NCI-H1048 (cell line): ENCODE data around the gene DNAH17.
A peak's percentile ranks its signal among the peaks of the same experiment; 100 is the strongest.

Experiments used
- DNase-seq: peaks from one replicate; lab custom pipeline; 2025; lab: John Stamatoyannopoulos, UW

DNAH17 gene

DNA sequence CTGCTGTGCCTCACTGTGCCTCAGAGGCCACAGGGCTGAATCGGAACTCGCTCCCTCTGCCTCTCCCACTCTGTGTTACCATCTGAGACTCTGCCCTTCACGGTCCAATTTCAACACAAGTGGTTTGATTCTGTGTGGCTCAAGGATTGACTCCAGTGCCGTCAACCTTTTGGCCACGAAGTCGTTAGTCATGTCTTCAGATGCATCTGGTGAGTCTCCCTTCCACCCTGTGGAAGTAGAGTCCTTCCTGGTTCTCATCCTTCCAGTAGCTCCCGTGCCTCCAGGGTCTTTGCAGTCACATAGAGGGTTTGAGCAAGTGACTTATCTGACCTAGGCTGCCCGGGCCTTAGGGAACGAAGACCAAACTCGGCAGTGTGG, 147.6 kb downstream of the DNAH17 start:
- no peak for DNase-seq

DNA sequence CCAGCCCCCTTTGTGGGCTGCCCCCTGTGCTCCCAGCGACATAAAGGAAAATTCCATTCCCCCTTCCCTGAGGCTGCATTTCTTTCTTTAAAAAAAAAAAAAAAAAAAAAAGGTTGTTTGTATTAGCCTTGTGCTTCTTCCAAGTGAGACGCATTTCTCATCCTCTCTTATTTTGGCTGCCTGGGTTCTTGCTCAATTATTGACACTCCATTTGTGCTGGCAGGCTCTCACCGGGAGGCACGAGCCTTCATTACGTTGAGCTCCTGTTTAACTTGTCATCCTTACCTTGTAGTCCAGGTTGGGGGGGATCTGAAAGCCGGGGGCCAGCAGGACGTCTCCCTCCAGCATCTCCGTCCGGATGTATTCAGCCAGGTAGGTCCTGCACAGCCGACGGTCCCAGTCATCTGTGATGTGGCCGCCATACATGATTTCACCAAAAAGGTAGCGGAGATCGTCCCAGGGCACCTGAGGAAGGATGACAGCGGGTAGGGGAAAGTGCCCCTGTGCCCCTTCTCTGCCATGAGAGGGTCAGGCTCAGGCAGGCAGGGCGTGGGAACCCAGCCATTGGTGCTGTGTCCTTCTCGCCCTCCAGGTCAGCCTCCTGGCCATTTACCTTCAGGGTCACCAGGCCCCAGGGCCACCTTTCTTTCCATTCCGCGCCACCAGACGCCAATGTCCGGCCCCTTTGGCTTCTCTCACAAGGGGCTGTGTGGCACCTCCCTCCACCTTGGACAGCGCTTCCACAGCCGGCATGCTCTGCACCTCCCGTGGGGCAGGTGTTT, 148.2 kb downstream of the DNAH17 start:
- DNase-seq = no peak

DNA sequence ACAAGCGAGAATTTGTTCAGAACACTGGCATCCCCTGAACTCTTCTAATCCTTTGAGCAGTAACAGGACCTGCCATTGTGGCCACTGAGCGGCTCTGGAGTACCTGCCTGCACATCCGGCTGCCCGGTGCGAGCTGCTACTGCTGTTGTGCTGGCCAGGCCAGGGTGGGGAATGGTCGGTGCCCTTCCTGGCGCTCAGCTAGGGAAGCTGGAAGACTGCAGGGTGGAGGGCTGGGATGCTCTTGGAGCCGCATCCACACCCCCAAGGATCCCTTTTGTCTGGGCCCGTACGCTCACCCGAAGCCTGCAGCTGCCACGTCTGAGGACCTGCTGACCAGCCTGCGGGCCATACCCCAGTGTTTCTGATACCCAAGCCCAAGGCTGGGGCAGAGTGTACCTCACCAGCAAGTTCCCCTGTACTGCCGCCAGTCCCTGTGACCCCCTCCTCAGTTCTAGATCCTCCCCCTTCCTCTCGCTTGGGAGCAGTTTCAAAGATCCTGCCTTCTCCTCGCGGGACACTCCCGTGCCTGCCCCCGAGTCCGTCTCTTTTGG, 149.1 kb downstream of the DNAH17 start:
- no peak for DNase-seq

DNA sequence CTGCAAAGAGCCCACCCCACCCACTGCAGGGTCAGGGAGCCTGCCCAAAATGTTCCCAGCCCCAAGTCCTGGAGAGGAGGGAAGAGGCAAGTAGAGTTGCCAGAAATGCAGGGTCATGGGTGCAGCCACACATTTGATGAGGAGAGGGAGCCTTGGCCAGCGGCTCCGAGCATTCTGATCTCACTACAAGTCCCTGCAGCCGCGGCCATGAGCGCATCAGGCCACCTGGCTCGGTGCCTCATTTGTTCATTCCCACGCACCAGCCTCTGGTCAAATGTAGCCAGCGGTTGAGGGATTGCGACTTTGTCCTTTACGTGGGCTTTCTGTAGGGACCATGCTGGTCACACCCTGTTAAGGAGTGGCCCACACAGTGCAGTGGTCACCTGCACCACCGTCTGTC, 150.1 kb downstream of the DNAH17 start:
- DNase-seq = no peak

DNA sequence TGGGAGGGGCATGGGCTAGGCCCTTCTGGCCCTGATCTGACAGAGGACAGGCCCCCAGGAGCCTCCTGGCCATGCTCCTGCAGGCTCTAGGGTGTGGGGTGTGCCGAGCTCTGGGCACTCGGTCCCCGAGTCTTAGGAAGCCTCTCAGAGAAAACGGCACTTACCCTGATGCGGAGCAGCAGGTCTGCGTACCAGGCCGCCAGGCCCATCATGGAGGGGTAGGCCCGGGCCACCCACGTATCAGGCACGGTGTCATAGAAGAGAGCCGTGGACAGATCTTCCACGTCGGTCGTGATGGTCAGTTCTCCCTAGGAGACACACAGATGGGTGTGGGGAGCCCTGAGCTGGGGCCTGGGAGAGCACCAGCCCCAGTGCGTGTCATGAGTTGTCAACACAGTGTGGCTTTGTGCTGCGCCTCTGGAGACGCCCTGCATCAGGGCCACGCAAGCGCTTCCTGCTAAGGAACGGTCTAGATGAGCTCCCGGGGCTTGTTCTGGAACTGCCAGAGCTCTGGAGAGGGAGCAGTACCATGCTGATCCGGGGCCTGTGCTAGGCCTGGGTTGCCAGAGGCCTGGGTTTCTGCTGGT, 150.8 kb downstream of the DNAH17 start:
- DNase-seq = no peak

DNA sequence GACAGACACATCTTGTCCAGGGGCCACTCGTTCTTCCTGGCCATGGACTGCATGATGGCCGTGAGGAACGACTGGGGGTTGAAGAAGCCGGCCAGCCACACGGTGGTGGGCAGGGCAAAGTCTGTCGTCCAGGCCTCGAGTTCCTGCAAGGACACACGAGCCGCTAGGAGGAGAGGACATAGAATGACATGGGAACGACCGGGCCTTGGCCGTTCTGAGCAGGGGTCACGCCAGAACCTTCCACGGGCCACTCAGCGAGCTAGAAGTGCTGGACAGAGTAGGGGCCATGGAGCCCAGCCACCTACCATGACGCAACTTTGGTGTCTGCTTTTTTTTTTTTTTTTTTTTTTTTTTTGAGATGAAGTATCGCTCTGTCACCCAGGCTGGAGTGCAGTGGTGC, 151.8 kb downstream of the DNAH17 start:
- no peak for DNase-seq

DNA sequence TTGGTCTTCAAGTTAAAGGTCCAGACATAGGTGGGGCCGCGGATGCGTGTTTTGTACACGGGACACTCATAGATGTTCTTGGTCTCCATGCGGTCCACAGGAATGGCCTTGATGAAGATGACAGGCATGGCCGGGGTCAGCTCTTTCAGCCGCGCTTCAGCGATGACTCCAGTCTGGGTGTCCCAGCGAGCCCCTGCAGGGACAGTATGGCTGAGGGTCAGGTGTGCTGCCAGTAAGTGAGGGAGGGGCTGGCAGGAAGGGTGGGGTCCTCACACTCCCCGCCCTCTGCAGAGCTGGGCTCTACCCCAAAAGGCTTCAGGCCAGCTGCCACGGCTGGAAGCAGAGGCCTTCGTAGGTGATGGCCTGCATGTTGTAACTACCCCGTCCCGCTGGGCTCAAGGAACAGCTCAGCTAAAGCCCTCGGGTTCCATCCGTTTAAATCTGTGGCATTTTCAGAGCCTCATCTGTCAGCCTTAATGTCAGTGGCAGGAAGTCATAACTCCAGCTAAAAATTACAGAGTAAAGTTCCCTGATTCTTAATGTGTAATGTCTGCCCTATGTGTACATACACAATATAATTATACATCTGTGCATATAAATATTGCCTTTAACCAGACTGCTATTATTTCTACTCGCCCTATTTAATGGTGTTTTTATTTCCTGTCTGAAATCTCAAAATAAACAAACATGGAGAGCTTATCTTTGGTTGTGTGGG, 153.1 kb downstream of the DNAH17 start:
- no peak for DNase-seq

DNA sequence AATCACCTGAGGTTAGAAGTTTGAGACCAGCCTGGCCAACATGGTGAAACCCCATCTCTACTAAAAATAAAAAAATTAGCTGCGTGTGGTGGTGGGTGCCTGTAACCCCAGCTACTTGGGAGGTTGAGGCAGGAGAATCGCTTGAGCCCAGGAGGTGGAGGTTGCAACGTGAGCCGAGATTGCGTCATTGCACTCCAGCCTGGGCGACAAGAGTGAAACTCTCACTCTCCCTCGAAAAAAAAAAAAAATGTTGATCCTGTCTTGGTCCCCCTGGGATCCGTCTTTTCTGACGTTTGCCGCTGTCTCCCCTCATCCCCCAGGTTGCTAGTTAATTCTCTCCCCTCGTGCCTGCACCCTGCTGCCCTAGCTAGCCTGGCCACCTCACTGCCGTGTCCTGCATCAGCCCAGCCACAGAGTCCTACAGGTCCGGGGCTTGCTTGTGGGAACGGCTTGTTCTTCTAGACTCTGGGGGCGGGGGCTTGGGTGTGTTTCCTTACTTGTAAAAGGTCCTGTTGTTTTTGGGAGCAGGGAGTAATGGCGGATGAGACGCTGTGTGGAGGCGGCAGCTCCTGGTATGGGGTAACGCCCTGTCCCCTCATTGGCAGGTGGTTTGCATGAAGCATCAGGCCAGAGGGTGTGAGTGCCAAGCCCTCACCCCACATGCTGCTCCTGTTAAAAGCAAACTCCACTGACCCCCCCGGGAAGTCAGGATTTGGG, 154.2 kb downstream of the DNAH17 start:
- no peak for DNase-seq

DNA sequence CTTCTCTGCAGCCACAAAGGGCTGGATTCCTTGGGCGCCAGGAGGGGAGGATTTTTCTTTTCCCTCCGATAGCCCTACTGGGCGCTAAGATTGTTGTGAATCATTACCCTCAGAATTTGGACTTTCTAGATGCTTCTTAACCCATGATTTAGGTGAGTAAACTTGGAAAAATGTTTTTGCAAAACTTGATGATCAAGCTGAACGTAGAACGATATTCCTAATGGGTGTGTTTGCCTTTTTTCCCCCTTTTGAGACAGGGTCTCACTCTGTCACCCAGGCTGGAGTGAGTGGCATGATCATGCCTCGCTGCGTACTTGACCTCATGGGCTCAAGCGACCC, 155.0 kb downstream of the DNAH17 start:
- no peak for DNase-seq

DNA sequence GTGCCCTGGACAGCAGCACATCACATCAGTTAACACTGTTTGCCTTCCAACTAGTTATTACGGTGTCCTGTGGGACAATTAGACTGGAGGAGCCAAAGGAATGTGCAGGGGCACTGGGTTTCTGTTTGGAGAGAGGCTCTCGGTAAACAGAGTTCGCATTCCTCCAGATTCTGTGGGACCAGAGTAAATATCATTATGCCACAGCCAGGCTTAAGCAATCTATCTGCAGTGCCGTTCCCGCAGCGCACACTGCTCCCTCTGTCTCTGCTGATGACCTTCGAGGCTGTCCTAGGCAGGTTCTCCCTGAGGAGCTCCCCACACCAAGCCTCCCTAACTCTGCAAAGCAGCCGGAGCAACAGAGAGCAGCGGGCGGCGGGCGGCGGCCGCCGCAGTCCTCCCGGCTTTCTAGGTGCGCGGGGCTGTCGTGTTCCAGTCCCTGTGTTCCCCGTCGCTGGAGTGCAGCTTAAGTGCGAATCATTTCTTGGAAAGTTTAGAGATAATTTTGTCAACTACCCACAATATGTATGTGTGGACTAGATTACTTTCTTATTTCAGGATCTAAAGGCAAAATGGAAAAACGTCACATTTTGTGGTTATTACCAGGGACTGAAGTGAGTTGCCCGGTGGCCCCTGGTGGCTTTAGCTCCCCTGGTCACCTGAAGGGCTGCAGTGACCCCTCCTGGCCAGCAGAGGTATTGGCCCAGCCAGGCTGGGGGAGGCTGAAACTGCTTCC, 155.5 kb downstream of the DNAH17 start:
- DNase-seq = peak; percentile 25

DNA sequence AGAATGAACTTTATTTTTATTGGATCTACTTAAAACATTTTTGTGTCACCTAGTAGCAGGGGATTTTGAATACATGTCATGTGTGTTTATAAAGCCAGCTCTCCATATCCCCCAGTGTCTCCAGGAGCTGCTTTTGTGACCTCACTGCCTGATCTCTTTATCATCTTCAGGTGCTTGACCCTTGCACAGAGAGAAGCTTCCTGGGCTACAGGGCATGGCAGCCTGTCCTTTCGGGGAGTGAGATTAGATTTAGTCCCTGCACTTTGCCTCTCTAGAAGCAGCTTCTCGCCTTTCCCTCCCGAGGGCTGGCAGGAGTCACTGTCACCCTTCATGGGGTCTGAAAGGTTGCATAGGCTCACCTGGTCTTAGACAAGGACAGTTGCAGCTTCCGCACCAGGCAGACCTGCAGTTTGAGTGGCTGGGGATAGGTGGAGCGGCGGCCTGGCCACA, 156.1 kb downstream of the DNAH17 start:
- DNase-seq = no peak

DNA sequence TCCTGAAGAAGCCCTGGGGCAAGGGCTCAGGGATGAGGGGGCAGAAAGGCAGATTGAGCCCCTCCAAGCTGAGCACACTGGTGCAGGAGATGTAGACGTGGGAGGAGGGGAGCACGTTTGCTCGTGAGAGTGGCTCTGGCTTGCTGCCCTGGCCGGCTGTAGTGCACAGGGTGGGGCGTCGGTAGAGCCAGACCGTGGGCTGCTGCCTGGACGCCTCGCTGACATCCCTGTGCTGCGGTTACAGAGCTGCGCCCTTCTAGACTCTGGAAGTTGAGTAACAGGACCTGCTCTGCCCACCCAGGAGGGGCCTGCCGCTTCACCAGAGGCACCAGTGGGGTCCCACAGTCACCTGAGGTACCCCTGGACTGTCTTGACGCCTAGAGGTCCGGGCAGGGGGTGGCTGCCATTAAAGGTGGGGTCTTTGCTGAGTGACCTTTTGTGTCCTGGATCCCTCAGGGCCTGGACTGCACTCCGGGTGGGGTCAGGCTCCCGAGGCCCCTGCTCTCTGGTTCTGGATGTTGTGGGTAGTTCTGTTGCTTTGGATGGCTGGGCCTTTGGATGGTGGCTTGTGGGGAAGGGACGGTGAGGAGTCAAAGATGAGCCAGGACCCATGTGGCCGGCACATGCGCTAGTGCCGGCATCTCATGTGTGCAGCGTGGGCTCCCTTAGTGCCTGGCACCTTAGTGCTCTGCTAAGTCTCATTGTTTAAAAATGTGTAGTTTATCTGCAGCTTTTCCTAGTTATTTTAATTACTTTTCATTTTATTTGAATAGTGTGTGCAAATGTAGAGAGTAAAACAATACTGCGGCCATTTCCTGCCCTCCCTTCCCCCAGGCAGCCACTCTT, 157.0 kb downstream of the DNAH17 start:
- no peak for DNase-seq

DNA sequence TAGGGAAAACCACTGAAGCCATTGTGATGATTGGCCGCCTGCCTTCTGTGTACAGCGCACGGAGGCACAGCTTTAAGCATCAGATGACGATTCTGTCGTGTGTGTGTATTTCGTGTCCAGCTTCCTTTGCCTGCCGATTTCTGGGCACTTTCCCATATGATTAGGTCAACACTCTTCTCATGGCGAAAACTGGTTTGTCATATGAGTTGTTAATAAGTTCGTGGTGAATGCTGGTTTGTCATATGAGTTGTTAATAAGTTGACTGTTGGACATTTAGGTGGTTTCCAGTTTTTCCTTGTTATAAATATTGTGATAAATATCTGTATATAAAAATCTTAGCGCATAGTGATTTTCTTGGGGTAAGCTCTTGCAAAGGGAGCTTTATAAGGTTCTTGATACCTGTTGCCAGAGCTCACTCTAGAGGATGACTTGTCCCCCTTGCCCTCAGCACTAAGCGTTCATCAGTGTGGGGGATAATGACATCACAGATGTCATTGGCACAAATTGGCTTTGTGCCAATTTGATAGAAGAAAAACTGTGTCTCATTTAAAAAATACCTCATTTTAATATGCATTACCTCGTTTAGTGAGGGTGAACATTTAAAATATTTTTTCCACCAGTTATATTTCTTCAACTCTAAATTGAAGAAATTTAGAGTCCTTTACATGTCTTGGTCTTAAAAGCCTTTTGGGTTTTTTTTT, 158.7 kb downstream of the DNAH17 start:
- DNase-seq = no peak

DNA sequence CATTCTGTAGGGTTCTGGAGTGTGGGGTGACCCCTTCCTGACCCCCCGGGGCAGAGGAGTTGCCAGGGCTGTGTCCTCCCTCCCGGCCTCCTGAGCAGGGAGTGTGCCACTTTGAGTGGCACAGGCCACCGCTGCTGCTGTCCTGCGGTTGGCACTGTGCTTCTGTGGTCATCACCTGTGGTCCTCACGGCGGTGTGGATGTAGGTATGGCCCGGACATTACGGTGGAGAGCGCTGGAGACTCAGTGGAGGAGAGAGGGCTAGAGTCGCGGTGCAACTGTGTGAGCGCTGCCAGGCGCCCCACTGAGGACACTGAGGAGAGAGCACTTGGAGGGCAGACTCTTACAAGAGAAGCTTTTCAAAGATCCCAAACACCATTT, 159.7 kb downstream of the DNAH17 start:
- no peak for DNase-seq

DNA sequence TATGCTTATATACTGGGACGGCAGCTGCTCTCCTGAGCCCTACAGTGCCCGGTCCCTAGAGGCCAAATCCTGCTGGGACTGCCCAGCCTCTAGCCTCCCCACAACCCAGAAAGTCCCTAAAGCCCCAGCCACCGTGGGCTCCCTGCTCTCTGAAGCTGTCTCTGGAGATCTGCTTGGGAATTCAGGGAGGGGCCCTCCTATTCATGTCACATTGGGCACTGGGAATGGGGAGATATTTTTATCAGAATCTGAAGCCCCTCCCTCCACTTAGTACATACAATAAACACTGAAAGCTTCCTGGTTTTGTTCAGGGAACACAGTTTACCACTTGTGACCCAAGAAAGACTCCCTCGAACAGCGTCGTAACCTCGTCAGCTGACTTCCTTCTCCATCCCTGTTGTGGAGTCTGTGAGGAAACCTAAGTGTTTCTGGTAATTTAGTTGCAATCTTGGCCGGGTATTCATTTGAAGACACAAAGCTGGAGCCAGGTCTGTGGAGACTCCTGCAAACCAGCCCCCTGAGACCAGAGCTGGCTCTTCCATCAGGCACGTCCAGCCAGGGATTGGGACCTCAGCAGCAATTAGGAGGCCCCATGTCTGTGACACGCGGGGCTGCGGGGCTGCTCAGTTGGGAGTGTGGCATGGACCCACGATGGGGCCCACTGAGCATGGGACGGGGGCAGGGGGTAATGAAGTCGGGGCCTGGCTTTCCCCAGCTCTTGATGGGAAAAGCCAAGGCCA, 160.2 kb downstream of the DNAH17 start:
- DNase-seq = no peak

DNA sequence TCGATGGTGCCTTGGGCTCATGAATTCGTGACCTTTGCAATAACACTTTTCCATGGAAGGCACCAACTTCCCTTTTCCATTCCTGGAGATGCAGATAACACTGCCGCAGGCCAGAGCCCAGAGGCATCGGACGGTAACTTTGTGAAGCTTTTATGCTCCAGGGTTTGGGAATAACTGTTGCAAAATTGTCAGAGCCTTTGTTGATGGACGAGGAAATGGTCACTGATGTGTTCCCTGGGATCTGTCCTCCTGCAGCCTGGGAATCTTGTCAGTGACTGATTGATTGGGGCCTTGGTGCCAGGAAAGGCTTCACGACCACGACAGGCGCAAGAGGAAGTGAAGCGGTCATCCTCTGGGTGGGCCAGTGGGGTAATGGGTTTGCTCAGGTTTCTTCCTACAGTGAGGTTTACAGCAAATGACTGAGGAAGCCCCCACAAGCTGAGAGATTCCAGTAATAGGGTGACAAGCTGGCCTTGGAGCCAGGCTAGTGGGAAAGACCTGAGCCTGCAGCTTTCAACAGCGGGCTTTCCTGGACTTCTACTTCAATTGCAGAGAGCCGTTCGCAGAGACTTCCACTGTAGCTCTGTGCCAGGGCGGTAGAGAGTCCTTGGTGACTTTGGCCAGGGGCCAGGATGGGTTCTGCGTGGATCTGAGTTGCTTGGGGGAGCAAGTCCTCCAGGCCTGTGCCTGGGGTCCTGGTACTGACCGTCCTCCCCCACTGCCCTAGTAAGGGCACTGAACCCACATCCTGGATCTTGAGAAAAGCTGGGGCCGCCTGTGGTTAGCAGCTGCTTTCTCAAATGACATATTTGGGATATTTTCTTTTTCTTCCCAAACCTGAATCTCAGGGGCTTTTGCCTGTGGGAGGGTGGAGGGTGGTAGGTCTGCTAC, 161.1 kb downstream of the DNAH17 start:
- no peak for DNase-seq

DNA sequence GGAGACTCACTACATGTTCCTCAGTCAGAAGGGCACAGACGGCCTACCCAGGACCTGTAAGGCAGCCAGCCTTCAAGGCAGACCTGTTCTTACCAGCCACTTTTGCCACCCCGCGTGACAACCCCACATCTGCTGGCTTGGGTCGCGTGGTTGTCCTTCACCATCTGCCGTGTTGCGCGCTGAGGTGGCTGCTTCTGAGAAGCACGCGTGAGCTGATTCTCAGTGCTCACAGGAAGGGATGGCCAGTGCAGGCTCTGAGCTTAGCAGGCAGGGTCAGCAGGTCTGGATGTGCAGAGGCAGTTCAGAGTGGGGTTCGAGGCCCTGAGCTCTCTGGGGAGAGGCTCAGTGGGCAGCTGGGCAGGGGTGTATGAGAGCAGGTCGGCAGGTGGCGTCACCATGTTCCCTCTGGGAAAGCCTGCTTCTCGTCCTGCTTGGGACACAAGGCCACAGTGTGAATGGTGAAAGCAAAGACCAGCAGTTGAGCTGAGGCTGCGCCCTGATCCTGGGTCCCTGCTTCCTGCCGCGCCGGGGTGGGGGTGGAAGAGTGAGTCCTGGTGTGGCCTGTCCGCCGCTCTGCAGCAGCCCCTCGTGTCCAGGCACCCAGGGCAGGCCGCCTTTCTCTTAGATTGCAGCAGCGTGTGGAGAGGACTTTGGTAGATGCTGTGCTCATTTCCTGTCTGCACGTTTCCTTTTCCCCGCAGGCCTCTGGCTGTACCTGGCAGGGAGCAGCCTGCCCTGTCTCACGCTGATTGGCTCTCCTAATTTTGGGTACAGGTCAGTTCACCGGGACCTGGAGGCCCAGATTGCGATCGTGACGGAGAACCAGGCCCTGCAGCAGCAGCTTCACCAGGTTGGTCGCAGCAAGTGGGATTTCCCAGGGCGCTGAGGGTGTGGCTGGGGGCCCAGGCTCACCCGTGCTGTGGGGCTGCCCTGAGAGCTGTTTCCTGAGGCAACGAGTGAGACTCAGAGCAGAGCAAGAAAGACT, 162.7 kb downstream of the DNAH17 start:
- DNase-seq = no peak
